ENCODE data around the gene JTB. TPM values are rescaled to one million over a fixed set of nuclear protein-coding genes. Genes with fewer than 3 reads are reported as not detected.
"Not testable (repeated sequence)": the region's sequence is repeated elsewhere in the genome, so short reads cannot be mapped to it uniquely, and the experiment has no call there.

Gene JTB
- 148 and 152 TPM in 2 replicates for total RNA-seq

DNA sequence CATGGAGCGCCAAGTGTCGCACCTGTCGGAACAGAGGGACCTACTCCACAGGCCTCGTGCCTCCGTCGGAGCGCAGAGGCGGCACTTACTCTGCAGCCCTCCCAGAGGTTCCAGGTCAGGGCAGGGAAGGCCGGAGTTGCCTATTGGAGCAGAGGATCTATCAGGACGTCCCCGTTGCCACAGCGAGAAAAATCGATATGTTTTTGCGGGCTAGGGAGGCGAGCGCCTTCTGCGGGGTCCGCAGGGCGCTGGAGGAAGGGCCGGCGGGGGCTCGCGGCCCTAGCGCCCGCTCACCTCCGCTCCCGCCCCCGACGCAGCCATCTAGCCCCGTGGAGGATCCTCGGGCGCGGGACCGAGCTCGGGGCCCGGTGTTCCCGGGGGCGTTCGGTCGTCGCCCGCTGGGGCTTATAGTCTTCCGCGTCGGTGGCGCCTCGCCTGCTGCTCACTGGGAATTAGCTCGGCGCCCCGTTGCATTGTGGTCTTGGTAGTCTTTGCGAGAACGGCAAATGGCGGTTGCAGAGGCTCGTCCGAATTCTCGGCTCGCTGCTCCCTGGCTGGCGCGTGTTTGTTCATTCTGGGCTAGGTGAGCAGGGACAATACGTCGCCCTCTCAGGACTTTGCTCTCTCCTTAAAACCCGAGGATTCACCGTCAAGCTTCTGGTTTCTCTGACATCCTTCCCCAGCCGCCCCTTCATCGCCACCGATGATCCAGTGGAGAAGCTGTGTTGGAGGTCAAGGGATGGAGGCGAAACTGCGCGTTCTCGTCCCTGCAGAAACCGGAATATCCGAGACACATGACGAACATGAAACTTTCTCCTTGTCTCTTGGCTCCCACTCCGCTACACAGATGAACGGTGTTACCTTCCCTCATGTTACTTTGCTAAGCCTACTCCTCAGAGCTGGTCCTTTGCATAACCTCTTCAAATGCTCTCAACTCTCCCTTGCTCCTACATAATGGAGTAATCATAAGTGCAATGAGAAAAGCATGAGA lies at the start of gene JTB:
Gene JTB, minus strand, starts transcription at position 425 of the 991 bp plus-strand sequence. Its CDS starts 422 bp downstream, at position 3.
- Mint-ChIP-seq H3K27me3 (ENCODE audit: low read depth) (no peaks in the 10 kb centered on the region), H3K27ac (peak within 1 kb of the TSS; percentile 97), H3K36me3 (ENCODE audit: low read depth) (peaks cover 43% of the 10 kb centered on the region), H3K4me3 (ENCODE audit: low read depth) (peak within 1 kb of the TSS; percentile 97), H3K9me3 (no peaks in the 10 kb centered on the region), H3K4me1 (ENCODE audit: low read depth) (peaks cover 27% of the 10 kb centered on the region)
- DNase-seq (ENCODE audit: low spot score): peak; percentile 78
- intact Hi-C loops (cut with micrococcal nuclease): loop anchor here (1.0 to 2.0 kb wide), 5 partner anchors 10 to 194 kb away; partner anchors contain the start of genes CREB3L4, DENND4B, RPS27 and SLC39A1

DNA sequence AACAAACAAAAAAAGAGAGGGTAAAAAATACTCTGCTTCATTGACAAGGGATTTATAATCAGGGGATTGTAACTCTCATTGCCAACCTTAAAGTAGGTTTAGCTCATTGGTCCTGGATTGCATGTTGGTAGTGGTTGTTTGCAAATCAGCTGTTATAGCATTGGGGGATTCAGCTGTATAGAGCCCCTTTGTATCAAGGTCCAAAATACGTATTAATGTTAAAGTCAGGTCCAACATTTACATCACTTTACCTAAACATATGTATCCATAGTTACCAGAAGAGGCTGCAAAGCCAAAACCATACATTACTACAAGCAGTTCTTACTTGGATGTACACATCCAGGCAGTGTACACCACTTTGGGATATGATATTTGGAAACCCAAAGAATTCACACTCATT lies 42.5 kb upstream of the JTB start:
- intact Hi-C loops (cut with micrococcal nuclease): no loop called here
- no peaks in the 10 kb centered on the region for H3K9me3 Mint-ChIP-seq
- H3K4me1 Mint-ChIP-seq (ENCODE audit: low read depth): no peaks in the 10 kb centered on the region
- no peak for DNase-seq (ENCODE audit: low spot score)
- no peak overlapping the region for H3K4me3 Mint-ChIP-seq (ENCODE audit: low read depth)
- no peaks in the 10 kb centered on the region for H3K36me3 Mint-ChIP-seq (ENCODE audit: low read depth)
- H3K27me3 Mint-ChIP-seq (ENCODE audit: low read depth): no peaks in the 10 kb centered on the region
- no peak overlapping the region for H3K27ac Mint-ChIP-seq

DNA sequence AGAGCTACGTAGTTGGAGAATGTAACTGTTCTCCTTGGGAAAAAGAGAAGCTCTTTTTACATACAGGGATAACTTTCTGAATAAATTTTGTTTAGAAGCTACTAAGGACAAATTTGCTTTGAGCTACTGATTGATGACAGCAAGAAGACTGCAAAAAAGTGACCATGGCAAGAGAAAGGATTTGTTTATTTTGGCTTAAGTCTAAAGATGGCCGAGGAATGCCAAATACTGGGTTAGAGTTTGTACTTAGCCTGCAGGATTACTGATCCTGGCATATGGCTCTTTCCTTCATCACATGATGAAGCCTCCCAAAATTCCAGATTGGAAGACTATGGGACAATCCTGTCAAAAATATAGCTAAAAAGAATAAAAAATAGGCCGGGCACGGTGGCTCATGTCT lies 41.8 kb upstream of the JTB start:
- Mint-ChIP-seq H3K27me3 (ENCODE audit: low read depth) (no peaks in the 10 kb centered on the region), H3K4me1 (ENCODE audit: low read depth) (peaks cover 2% of the 10 kb centered on the region), H3K9me3 (no peaks in the 10 kb centered on the region), H3K36me3 (ENCODE audit: low read depth) (no peaks in the 10 kb centered on the region), H3K27ac (no peak overlapping the region), H3K4me3 (ENCODE audit: low read depth) (no peak overlapping the region)
- DNase-seq (ENCODE audit: low spot score): no peak
- intact Hi-C loops (cut with micrococcal nuclease): no loop called here

DNA sequence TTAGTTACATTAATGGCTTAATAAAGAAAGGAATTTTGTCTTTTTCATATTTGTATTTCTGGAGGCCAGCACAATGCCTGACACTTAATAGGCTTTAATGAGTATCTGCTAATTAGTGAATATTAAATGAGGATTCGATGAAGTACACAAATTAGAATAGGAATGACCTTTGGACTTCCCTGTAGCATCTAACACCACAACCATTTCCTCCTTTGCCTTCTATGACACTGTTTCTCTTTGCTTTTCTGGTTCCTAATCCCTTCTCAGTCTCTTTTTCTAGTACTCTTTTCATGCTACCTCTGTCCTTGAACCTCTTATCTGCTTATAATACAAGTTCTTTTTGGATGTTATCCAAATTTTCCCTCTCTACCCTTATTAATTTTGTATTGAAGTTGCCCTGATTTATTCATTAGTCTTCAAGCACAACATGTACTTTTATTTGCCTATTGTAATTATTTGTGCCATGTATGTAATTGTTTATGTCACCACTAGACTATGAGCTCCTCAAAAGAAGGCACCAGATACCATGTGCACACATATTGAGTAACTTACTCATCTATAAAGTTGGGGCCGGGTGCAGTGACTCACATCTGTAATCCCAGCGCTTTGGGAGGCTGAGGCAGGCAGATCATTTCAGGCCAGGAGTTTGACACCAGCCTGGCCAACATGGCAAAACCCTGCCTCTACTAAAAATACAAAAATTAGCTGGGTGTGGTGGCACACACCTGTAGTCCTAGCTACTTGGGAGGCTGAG lies 36.9 kb upstream of the JTB start:
- no peak for DNase-seq (ENCODE audit: low spot score)
- Mint-ChIP-seq H3K27me3 (ENCODE audit: low read depth) (no peaks in the 10 kb centered on the region), H3K9me3 (no peaks in the 10 kb centered on the region)

DNA sequence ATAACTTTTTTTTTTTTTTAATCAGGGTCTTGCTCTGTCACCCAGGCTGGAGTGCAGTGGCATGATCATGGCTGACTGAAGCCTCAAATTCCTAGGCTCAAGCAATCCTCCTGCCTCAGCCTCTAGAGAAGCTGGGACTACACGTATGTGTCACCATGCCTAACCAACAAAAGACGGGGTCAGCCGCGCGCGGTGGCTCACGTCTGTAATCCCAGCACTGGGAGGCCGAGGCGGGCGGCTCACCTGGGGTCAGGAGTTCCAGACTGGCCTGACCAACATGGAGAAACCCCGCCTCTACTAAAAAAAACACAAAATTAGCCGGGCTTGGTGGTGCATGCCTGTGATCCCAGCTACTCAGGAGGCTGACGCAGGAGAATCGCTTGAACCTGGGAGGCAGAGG lies 35.1 kb upstream of the JTB start:
- DNase-seq (ENCODE audit: low spot score); H3K4me1 Mint-ChIP-seq (ENCODE audit: low read depth); H3K27ac Mint-ChIP-seq; H3K36me3 Mint-ChIP-seq (ENCODE audit: low read depth); intact Hi-C loops (cut with micrococcal nuclease); H3K9me3 Mint-ChIP-seq; H3K27me3 Mint-ChIP-seq (ENCODE audit: low read depth); H3K4me3 Mint-ChIP-seq (ENCODE audit: low read depth): not testable (repeated sequence)

More for the DNA sequence above, 36.9 kb upstream of the JTB start:
- intact Hi-C loops (cut with micrococcal nuclease): no loop called here
- Mint-ChIP-seq H3K27ac (no peak overlapping the region), H3K4me3 (ENCODE audit: low read depth) (no peak overlapping the region), H3K4me1 (ENCODE audit: low read depth) (peaks cover 2% of the 10 kb centered on the region), H3K36me3 (ENCODE audit: low read depth) (no peaks in the 10 kb centered on the region)

DNA sequence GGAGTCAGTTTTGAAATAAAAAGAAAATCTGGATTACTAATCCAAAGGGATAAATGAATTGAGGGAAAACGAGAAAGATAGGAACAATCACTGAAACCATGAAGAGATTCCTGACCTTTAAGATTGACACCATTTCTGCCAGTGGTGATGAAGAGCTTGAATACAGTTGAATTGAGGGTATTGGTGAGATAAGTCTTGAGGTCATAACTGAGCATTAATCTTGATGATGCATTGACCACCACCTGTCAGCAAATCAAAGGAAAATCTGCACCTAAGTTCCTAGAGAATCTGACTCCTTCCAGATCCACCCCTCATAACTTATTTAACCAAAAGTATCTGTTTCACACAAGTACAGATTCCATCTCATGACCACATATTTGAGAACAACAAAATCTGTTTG lies 34.7 kb upstream of the JTB start:
- DNase-seq (ENCODE audit: low spot score): no peak
- Mint-ChIP-seq H3K4me1 (ENCODE audit: low read depth) (peaks cover 2% of the 10 kb centered on the region), H3K4me3 (ENCODE audit: low read depth) (no peak overlapping the region), H3K27ac (no peak overlapping the region), H3K36me3 (ENCODE audit: low read depth) (no peaks in the 10 kb centered on the region), H3K27me3 (ENCODE audit: low read depth) (no peaks in the 10 kb centered on the region), H3K9me3 (no peaks in the 10 kb centered on the region)
- intact Hi-C loops (cut with micrococcal nuclease): no loop called here

DNA sequence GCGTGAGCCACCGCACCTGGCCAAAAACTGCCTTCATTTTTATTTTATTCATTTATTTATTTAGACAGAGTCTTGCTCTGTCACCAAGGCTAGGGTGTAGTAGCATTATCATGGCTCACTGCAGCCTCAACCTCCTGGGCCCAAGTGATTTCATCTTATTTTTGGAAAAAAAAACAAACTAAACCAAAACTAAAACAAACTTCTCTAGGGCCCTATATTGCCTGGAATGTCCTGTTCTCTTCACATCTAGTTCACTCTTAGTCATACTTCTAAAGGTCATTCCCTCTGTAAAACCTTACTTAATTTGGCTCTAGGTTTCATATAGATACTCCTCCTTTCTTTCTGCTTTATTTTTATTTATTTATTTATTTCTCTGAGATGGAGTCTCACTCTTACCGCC lies 28.7 kb upstream of the JTB start:
- no peak for DNase-seq (ENCODE audit: low spot score)
- H3K27me3 Mint-ChIP-seq (ENCODE audit: low read depth): no peaks in the 10 kb centered on the region

DNA sequence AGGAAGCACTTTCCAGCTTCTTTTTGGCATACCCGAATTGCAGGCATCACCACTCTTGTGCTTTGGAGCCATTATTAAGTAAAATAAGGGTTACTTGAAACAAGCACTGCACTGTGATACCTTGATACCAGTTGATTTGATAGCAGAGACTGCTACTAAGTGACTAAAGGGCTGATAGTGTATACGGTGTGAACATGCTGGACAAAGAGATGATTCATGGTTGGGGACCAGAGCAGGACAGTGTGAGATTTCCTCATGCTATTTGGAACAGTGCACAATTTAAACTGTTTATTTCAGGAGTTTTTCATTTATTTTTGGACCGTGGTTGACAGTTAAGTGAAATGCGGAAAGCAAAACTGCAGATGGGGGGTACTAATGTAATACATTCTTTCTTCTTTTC lies 22.9 kb upstream of the JTB start:
- H3K27ac Mint-ChIP-seq: no peak overlapping the region
- no peak overlapping the region for H3K4me3 Mint-ChIP-seq (ENCODE audit: low read depth)
- no peaks in the 10 kb centered on the region for H3K27me3 Mint-ChIP-seq (ENCODE audit: low read depth)
- H3K4me1 Mint-ChIP-seq (ENCODE audit: low read depth): peaks cover under 1% of the 10 kb centered on the region
- no peaks in the 10 kb centered on the region for H3K9me3 Mint-ChIP-seq
- H3K36me3 Mint-ChIP-seq (ENCODE audit: low read depth): peaks cover 4% of the 10 kb centered on the region
- intact Hi-C loops (cut with micrococcal nuclease): no loop called here
- no peak for DNase-seq (ENCODE audit: low spot score)

More for the DNA sequence above, 28.7 kb upstream of the JTB start:
- Mint-ChIP-seq H3K9me3 (no peaks in the 10 kb centered on the region), H3K4me1 (ENCODE audit: low read depth) (no peaks in the 10 kb centered on the region), H3K36me3 (ENCODE audit: low read depth) (no peaks in the 10 kb centered on the region), H3K4me3 (ENCODE audit: low read depth) (no peak overlapping the region), H3K27ac (no peak overlapping the region)
- intact Hi-C loops (cut with micrococcal nuclease): no loop called here

DNA sequence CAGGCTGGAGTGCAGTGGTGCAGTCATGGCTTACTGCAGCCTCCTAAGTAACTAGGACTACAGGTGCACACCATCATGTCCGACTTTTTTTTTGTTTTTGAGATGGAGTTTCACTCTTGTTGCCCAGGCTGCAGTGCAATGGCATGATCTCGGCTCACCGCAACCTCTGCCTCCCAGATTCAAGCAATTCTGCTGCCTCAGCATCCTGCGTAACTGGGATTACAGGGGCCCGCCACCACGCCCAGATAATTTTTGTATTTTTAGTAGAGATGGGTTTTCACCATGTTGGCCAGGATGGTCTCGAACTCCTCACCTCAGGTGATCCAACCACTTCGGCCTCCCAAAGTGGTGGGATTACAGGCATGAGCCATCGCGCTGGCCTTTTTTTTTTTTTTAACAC lies 19.4 kb upstream of the JTB start:
- H3K4me1 Mint-ChIP-seq (ENCODE audit: low read depth); intact Hi-C loops (cut with micrococcal nuclease); H3K27me3 Mint-ChIP-seq (ENCODE audit: low read depth); H3K4me3 Mint-ChIP-seq (ENCODE audit: low read depth); H3K9me3 Mint-ChIP-seq; DNase-seq (ENCODE audit: low spot score); H3K27ac Mint-ChIP-seq: not testable (repeated sequence)
- peaks cover 35% of the 10 kb centered on the region for H3K36me3 Mint-ChIP-seq (ENCODE audit: low read depth)

DNA sequence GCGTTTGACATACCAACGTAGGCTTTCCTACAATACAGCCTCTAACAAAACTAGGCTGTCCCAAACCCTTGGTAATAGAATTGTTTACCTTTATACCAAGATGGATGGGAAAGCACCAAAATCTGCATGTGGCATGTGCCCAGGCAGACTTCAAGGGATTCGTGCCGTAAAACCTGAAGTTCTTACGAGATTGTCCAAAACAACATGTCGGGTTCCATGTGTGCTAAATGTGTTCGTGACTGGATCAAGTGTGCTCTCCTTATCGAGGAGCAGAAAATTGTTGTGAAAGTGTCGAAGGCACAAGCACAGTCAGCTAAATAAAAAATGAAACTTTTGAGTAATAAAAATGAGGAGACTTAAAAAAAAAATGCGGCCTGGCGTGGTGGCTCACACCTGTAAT lies 18.2 kb upstream of the JTB start:
- Mint-ChIP-seq H3K27me3 (ENCODE audit: low read depth) (no peaks in the 10 kb centered on the region), H3K36me3 (ENCODE audit: low read depth) (peaks cover 48% of the 10 kb centered on the region), H3K9me3 (no peaks in the 10 kb centered on the region), H3K27ac (no peak overlapping the region), H3K4me3 (ENCODE audit: low read depth) (no peak overlapping the region), H3K4me1 (ENCODE audit: low read depth) (peaks cover 16% of the 10 kb centered on the region)
- intact Hi-C loops (cut with micrococcal nuclease): no loop called here
- DNase-seq (ENCODE audit: low spot score): no peak

DNA sequence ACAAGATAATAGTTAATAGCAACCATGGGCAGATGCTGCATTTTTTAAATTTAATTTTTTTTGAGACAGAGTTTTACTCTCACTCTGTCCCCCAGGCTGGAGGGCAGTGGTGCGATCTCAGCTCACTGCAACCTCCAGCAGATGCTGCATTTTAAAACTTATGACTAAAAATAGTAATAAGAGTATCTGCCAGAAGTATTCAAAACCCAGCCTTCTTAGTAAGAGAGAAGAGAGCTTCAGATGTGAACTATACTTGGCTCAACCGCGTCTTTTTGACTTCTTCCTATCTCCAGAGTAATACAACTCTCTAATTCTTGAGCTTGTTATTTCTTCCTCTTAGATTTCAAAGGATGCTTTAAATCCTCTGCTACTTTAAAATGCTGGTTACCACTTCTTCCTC lies 17.7 kb upstream of the JTB start:
- H3K9me3 Mint-ChIP-seq: no peaks in the 10 kb centered on the region
- no peak for DNase-seq (ENCODE audit: low spot score)
- peaks cover 19% of the 10 kb centered on the region for H3K4me1 Mint-ChIP-seq (ENCODE audit: low read depth)
- no peak overlapping the region for H3K4me3 Mint-ChIP-seq (ENCODE audit: low read depth)
- intact Hi-C loops (cut with micrococcal nuclease): no loop called here
- H3K27ac Mint-ChIP-seq: peak overlapping the region; percentile 43
- H3K27me3 Mint-ChIP-seq (ENCODE audit: low read depth): no peaks in the 10 kb centered on the region
- H3K36me3 Mint-ChIP-seq (ENCODE audit: low read depth): peaks cover 51% of the 10 kb centered on the region

DNA sequence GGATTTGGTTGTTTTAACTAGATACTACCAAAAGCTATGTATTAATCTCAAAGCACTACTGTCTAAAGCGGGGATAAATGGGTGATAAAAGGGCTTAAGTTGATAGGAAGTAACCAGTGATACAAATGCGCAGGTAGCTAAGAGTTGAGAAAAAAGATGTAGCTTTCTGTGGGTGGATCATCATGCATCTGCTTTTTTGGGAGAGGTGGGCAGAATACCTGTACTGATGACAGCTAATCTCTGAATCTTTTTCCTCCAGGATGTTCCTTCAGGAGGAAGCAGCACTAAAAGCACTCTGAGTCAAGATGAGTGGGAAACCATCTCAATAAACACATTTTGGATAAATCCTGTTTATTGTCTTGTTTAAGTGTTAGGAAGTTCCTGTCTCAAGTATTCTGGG lies 14.3 kb upstream of the JTB start:
- no peak for DNase-seq (ENCODE audit: low spot score)
- Mint-ChIP-seq H3K36me3 (ENCODE audit: low read depth) (peaks cover 51% of the 10 kb centered on the region), H3K4me3 (ENCODE audit: low read depth) (peak overlapping the region; percentile 88), H3K9me3 (no peaks in the 10 kb centered on the region), H3K27me3 (ENCODE audit: low read depth) (no peaks in the 10 kb centered on the region), H3K27ac (peak overlapping the region; percentile 92), H3K4me1 (ENCODE audit: low read depth) (peaks cover 30% of the 10 kb centered on the region)
- intact Hi-C loops (cut with micrococcal nuclease): loop anchor here (2.0 to 5.0 kb wide), 2 partner anchors 15 to 190 kb away; partner anchors contain the start of gene JTB

Data from activated T-helper 2 cell treated with anti-CD3 and anti-CD28 coated beads, Interferon-gamma antibody, Interleukin-2, Interleukin-4, amounts not matched to agents 10 μg/mL and 5 μg/mL and 100 μg/mL, durations not matched to agents 14 hours and 24 hours and 36 hours (primary cell).